NCI-H2171 (cell line): ENCODE data around the gene ADAM10.

Experiments
- DNase-seq: peaks from one replicate; lab custom pipeline; 2025; lab: John Stamatoyannopoulos, UW

The ADAM10 gene

GRCh38 chr15:58715266-58715917, 34.1 kb downstream of the ADAM10 start:
- DNase-seq, result no peak

DNA sequence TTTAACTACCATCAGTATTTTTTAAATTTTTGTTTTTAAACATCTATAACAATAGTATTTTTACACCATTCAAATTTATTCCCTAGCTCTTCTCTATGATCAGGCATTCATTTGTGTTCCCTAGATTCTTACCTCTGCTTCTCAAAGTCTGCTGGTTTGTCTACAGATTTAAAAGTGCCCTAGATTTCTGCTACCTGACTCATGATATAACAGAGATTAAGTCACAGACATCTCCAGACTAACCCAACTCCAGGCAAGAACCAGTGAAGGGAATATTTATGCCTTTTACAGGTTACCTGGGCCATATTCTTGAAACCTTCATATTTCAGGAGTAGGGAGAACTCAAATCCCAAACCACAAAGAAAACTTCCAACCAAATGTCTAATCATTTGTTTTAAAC, 38.8 kb downstream of the ADAM10 start:
- no peak for DNase-seq

- no peak for DNase-seq
Observed at GRCh38 chr15:58707397-58707796, 42.1 kb downstream of the ADAM10 start.

DNA sequence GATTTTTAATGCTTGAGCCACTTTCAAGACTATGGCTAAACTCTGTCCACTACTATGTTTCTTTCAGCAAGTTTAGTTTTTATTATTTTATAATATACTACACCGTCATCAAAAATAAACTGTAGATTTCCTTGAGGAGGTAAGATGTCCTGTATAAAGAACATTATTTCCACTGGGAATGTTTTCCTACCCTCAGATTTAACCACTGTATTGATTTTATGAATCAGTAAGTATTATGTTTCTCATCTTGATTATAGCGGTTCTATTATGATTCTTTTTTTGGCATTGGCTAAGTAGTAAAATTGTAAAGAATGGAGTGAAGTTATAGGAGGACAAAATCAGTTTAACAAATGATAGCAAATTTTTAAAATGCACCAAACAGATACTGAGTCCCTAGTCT, 44.4 kb downstream of the ADAM10 start:
- no peak for DNase-seq

- no peak for DNase-seq
Observed at GRCh38 chr15:58704155-58704865, 45.2 kb downstream of the ADAM10 start.

DNA sequence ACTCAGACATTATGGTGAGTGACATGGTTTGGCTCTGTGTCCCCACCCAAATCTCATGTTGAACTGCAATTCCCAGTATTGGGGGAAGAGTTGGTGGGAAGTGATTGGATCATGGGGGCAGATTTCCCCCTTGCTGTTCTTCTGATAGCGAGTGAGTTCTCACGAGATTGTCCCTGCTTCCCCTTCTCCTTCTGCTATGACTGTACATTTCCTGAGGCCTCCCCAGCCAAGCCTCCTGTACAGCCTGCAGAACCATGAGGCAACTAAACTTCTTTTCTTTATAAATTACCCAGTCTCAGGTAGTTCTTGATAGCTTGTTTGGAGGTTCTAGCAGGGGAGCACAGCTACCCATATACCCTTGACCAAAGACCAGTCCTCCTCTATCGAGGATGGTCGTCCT, 45.9 kb downstream of the ADAM10 start:
- no peak for DNase-seq

GRCh38 chr15:58702233-58702632, 47.3 kb downstream of the ADAM10 start:
- no peak for DNase-seq

- no peak for DNase-seq
Observed at GRCh38 chr15:58701376-58701775, 48.1 kb downstream of the ADAM10 start.

DNA sequence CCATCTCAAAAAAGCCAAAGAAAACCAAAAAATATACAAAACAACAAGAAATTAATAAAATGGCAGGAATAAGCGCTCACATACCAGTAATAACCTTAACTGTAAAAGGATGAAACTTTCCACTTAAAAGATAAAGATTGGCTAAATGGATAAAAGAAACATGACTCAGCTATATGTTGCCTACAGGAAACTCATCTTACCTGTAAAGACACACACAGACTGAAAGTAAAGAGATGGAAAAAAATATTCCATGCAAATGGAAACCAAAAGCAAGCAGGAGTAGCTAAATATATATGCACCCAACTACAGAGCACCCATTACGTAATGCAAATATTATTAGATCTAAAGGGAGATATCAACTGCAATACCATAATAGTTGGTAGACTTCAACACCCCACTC, 49.7 kb downstream of the ADAM10 start:
- no peak for DNase-seq

- no peak for DNase-seq
Observed at GRCh38 chr15:58698887-58699641, 50.4 kb downstream of the ADAM10 start.

- no peak for DNase-seq
Observed at GRCh38 chr15:58697220-58697619, 52.3 kb downstream of the ADAM10 start.

- no peak for DNase-seq
Observed at GRCh38 chr15:58696738-58697137, 52.8 kb downstream of the ADAM10 start.

GRCh38 chr15:58694641-58695398, 54.7 kb downstream of the ADAM10 start:
- DNase-seq, result no peak

GRCh38 chr15:58690703-58691102, 58.8 kb downstream of the ADAM10 start:
- DNase-seq, result no peak

- DNase-seq, result no peak
Observed at GRCh38 chr15:58689646-58690045, 59.9 kb downstream of the ADAM10 start.

DNA sequence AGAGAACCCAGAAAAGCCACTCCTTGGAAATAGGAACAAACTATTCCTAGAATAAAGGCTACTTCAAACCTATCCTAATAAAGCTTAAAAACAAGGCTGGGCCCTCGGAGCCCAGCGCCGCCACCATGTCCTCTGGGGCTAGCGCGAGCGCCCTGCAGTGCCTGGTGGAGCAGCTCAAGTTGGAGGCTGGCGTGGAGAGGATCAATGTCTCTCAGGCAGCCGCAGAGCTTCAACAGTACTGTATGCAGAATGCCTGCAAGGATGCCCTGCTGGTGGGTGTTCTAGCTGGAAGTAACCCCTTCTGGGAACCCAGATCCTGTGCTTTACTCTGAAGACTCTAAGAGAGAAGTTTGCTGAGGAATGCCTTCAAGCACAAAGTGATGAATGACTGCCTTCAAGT, 63.2 kb downstream of the ADAM10 start:
- no peak for DNase-seq

DNA sequence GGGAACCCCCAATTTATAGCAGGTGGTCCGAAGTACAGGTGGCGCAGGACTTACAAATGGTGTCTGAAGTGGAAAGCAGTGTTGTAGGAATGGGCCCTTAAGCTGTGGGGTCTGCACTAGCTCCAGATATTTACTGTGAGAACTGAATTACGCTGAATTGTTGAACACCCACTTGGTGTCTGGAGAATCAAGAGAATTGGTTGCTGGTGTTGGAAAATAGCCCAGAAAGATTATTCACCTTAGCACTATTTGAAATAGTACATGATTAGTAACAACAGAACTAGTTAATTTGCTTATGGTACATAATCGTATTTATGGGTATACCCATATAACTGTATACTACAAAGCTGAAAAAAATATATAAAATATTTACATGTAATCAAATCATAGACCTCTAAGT, 64.8 kb downstream of the ADAM10 start:
- DNase-seq, result no peak

- no peak for DNase-seq
Observed at GRCh38 chr15:58684036-58684710, 65.3 kb downstream of the ADAM10 start.

DNA sequence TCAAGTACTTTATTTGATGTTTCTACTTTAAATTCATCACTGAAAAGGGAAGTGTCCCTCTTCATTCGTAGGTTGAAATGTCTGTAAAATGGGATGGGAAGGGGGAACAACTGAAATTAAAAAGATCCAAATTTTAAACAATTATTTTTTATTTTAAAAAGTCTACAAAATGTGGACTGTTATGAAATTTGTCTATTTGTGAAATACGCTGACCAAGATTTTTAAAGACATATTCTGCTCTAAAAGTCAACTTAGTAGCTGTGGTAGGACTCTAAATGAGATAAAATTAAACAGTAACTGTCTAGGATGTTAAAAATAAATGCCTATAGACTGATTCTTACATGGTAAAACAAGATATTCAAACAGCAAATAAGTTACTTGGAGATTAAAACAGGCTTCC, 67.3 kb downstream of the ADAM10 start:
- DNase-seq, result no peak

- DNase-seq, result no peak
Observed at GRCh38 chr15:58678683-58679082, 70.8 kb downstream of the ADAM10 start.

GRCh38 chr15:58677426-58677825, 72.1 kb downstream of the ADAM10 start:
- DNase-seq, result no peak

DNA sequence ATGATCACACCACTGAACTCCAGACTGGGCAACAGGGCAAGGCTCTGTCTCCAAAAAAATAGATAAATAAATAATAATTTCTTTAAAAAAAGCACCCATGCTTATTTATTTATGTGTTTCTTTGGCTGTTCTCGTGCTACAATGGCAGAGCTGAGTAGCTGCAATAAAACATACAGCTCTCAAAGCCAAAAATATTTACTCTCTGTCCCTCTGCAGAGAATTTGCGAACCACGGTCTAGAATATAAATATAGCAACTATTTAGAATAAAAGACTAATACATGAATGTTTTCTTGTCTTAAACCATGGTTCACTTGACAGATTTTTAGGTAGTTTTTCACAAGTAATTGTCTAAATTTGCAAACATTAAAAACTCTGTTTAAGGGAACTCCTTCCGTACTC, 72.7 kb downstream of the ADAM10 start:
- no peak for DNase-seq
